WTC11 (cell line): ENCODE results near the gene SLC9A7. TPM values are rescaled to one million over a fixed set of nuclear protein-coding genes. Genes with fewer than 3 reads are reported as not detected.

ENCODE experiments used
- ATAC-seq: fragments of 200-7000 bp; cut with Tn5 transposase; 2 replicates; pipeline ENCODE4 v1.10.0; 2021; ENCODE audit warnings: mild to moderate bottlenecking, moderate library complexity
- CTCF ChIA-PET: fragments of 300-600 bp; sonication (Branson Sonifier 250); formaldehyde crosslinking; loops from one replicate; lab custom pipeline; 2021; ENCODE audit warnings: antibody characterized with exemption; lab: Charles Lee
- POLR2A ChIA-PET: fragments of 350-600 bp; sonication (Branson Sonifier 250); formaldehyde crosslinking; loops from one replicate; lab custom pipeline; 2021; ENCODE audit warnings: antibody characterized with exemption; lab: Charles Lee
- DNase-seq: peaks from one replicate; pipeline ENCODE4 v3.0.0; 2021; ENCODE audit warnings: low spot score
- H3K27ac Mint-ChIP-seq: 2 replicates; pipeline ENCODE4 v1.8.0; 2021; ENCODE audit warnings: mixed read lengths
- H3K27me3 Mint-ChIP-seq: 2 replicates; pipeline ENCODE4 v1.8.0; 2021; ENCODE audit warnings: low read depth, mild to moderate bottlenecking, moderate library complexity, mixed read lengths
- H3K36me3 Mint-ChIP-seq: 2 replicates; pipeline ENCODE4 v1.8.0; 2021; ENCODE audit warnings: mixed read lengths
- H3K4me1 Mint-ChIP-seq: 2 replicates; pipeline ENCODE4 v1.8.0; 2022; ENCODE audit warnings: mixed read lengths
- H3K4me3 Mint-ChIP-seq: 2 replicates; pipeline ENCODE4 v1.8.0; 2021; ENCODE audit warnings: mild to moderate bottlenecking, moderate library complexity, mixed read lengths
- H3K9me3 Mint-ChIP-seq: 2 replicates; pipeline ENCODE4 v1.8.0; 2021; ENCODE audit warnings: mixed read lengths
- ATF6 ChIP-seq: sonication (generic); formaldehyde crosslinking; IDR thresholded peaks from 2 replicates; pipeline ENCODE4 v1.8.1; 2023; ENCODE audit warnings: mild to moderate bottlenecking, missing genetic modification reagents
- CREB1 ChIP-seq: sonication (generic); formaldehyde crosslinking; IDR thresholded peaks from 2 replicates; pipeline ENCODE4 v1.8.0; 2023; ENCODE audit warnings: mild to moderate bottlenecking, missing genetic modification reagents
- EMX1 ChIP-seq: fragments of 250-450 bp; sonication (Bioruptor Pico); IDR thresholded peaks from 2 replicates; pipeline ENCODE4 v1.8.0; 2021; ENCODE audit warnings: mild to moderate bottlenecking
- KAT7 ChIP-seq: sonication (generic); formaldehyde crosslinking; IDR thresholded peaks from 2 replicates; pipeline ENCODE4 v1.8.1; 2023; ENCODE audit warnings: missing genetic modification reagents, mild to moderate bottlenecking, borderline replicate concordance
- MAX ChIP-seq: sonication (generic); formaldehyde crosslinking; IDR thresholded peaks from 2 replicates; pipeline ENCODE4 v1.8.0; 2022; ENCODE audit warnings: mild to moderate bottlenecking, missing genetic modification reagents
- NFE2L1 ChIP-seq: sonication (generic); formaldehyde crosslinking; IDR thresholded peaks from 2 replicates; pipeline ENCODE4 v1.8.1; 2023; ENCODE audit warnings: missing genetic modification reagents
- NFYB ChIP-seq: sonication (generic); formaldehyde crosslinking; conservative IDR thresholded peaks from 2 replicates; pipeline ENCODE4 v1.8.0; 2022; ENCODE audit warnings: low read depth, missing genetic modification reagents
- OVOL2 ChIP-seq: fragments of 250-450 bp; sonication (Bioruptor Pico); IDR thresholded peaks from 2 replicates; pipeline ENCODE4 v1.9.0; 2021; ENCODE audit warnings: mild to moderate bottlenecking, borderline replicate concordance
- PRDM15 ChIP-seq: sonication (generic); formaldehyde crosslinking; IDR thresholded peaks from 2 replicates; pipeline ENCODE4 v1.8.0; 2022; ENCODE audit warnings: missing genetic modification reagents
- RELA ChIP-seq: sonication (generic); formaldehyde crosslinking; IDR thresholded peaks from 2 replicates; pipeline ENCODE4 v1.8.1; 2022; ENCODE audit warnings: missing genetic modification reagents, mild to moderate bottlenecking, borderline replicate concordance
- RORB ChIP-seq: fragments of 250-450 bp; sonication (Bioruptor Pico); IDR thresholded peaks from 2 replicates; pipeline ENCODE4 v1.9.0; 2021; ENCODE audit warnings: mild to moderate bottlenecking
- TEAD4 ChIP-seq: sonication (generic); formaldehyde crosslinking; IDR thresholded peaks from 2 replicates; pipeline ENCODE4 v1.8.0; 2022; ENCODE audit warnings: mild to moderate bottlenecking, missing genetic modification reagents
- ZNF121 ChIP-seq: sonication (generic); formaldehyde crosslinking; IDR thresholded peaks from 2 replicates; pipeline ENCODE4 v1.8.0; 2023; ENCODE audit warnings: missing genetic modification reagents
- ZNF138 ChIP-seq: sonication (generic); formaldehyde crosslinking; conservative IDR thresholded peaks from 2 replicates; pipeline ENCODE4 v1.8.1; 2022; ENCODE audit warnings: mild to moderate bottlenecking, moderate library complexity, missing genetic modification reagents
- ZNF263 ChIP-seq: sonication (generic); formaldehyde crosslinking; IDR thresholded peaks from 2 replicates; pipeline ENCODE4 v1.8.1; 2022; ENCODE audit warnings: low read depth, mild to moderate bottlenecking, moderate library complexity, missing genetic modification reagents
- ZNF317 ChIP-seq: sonication (generic); formaldehyde crosslinking; IDR thresholded peaks from 2 replicates; pipeline ENCODE4 v1.8.1; 2023; ENCODE audit warnings: low read depth, mild to moderate bottlenecking, moderate library complexity, missing genetic modification reagents, borderline replicate concordance
- ZNF416 ChIP-seq: fragments of 250-450 bp; sonication (Bioruptor Pico); IDR thresholded peaks from 2 replicates; pipeline ENCODE4 v1.9.0; 2021; ENCODE audit warnings: mild to moderate bottlenecking, inconsistent platforms
- total RNA-seq: library from RNA; stranded (reverse); gene quantifications from 3 replicates; pipeline ENCODE4 v1.2.3, GENCODE V29; 2021
- TF ChIP-seq, protein P1 (sequence below): sonication (generic); formaldehyde crosslinking; IDR thresholded peaks from 2 replicates; pipeline ENCODE4 v1.8.1; 2023; ENCODE audit warnings: mild to moderate bottlenecking, missing genetic modification reagents
- TF ChIP-seq, protein P2 (sequence below): sonication (generic); formaldehyde crosslinking; IDR thresholded peaks from 2 replicates; pipeline ENCODE4 v1.8.1; 2023; ENCODE audit warnings: mild to moderate bottlenecking, moderate library complexity, missing genetic modification reagents
- TF ChIP-seq, protein P3 (sequence below): fragments of 250-450 bp; sonication (Bioruptor Pico); IDR thresholded peaks from 2 replicates; pipeline ENCODE4 v1.9.0; 2021; ENCODE audit warnings: moderate library complexity, mild to moderate bottlenecking, inconsistent platforms, borderline replicate concordance

The SLC9A7 gene
- total RNA-seq, 1 experiment from 2014 or later = 18.0 TPM

DNA sequence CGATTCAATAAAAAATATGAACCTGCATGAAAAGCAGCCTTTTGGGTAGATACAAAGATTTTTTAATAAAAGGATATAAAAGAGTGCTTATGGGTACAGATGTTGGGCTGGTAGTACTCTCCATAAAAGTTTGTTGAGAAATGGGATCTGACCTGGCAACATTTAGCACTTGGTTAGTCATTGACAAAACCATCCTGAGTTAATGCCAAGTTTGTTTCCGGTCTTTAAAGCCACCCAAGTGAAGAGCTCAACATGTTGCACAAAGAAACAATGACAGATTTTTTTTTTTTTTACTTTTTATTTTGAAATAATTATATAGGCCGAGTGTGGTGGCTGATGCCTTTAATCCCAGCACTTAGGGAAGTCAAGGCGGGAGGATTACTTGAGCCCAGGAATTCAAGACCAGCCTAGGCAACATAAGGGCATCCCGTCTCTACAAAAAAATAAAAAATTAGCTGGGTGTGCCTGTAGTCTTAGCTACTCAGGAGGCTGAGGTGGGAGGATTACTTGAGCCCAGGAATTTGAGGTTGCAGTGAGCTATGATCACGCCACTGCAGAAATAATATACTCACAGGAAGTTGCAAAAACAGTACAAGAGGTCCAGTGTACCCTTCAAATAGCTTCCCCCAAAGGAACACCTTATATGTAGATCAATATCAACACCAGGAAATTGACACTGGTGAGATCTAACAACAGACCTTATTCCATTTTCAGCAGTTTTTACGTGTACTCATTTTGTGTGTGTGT is 168.8 kb downstream of the SLC9A7 start:
- DNase-seq = no peak
- peaks cover 53% of the 10 kb centered on the region for H3K4me1 Mint-ChIP-seq
- ChIA-PET POLR2A (no interaction called here), CTCF (no interaction called here)
- peaks cover 5% of the 10 kb centered on the region; the same call in 1 of the 2 replicates for H3K36me3 Mint-ChIP-seq
- H3K4me3 Mint-ChIP-seq = no peak overlapping the region
- ATAC-seq = no peak
- no peaks in the 10 kb centered on the region for H3K9me3 Mint-ChIP-seq
- H3K27ac Mint-ChIP-seq = no peak overlapping the region
- TF ChIP-seq, protein P1, sequence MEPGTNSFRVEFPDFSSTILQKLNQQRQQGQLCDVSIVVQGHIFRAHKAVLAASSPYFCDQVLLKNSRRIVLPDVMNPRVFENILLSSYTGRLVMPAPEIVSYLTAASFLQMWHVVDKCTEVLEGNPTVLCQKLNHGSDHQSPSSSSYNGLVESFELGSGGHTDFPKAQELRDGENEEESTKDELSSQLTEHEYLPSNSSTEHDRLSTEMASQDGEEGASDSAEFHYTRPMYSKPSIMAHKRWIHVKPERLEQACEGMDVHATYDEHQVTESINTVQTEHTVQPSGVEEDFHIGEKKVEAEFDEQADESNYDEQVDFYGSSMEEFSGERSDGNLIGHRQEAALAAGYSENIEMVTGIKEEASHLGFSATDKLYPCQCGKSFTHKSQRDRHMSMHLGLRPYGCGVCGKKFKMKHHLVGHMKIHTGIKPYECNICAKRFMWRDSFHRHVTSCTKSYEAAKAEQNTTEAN (CRISPR knock-in tag) = no peak
- TF ChIP-seq NFE2L1 (CRISPR knock-in tag) (no peak), KAT7 (no peak), RELA (CRISPR knock-in tag) (no peak), NFYB (CRISPR knock-in tag) (no peak), ZNF121 (CRISPR knock-in tag) (no peak), CREB1 (CRISPR knock-in tag) (no peak), ZNF138 (CRISPR knock-in tag) (no peak), EMX1 (CRISPR knock-in tag) (no peak)
- H3K27me3 Mint-ChIP-seq = no peaks in the 10 kb centered on the region

DNA sequence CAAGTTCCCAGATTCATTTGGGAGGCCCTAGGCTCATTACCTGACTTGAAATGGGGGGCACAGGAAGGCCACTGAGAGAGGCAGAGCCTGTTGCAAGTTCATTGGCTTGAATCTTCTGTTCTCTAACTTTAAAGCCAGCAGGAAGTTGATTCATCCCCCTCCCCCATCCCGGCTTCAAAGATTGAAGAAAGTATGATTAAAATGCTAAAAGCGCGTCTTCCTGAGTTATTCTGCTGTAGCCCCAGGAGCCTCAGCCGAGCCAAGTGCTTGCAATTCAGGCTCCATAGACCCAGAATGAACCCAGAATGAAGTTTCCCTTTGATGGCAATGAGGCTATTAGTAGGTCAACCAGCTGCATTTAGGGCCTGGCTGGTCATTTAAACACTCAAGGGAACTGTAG is 170.7 kb downstream of the SLC9A7 start:
- Mint-ChIP-seq H3K27me3 (no peaks in the 10 kb centered on the region), H3K27ac (peak overlapping the region; percentile 86), H3K36me3 (peaks cover 5% of the 10 kb centered on the region; the same call in 1 of the 2 replicates), H3K4me3 (peak overlapping the region; percentile 49), H3K9me3 (no peaks in the 10 kb centered on the region), H3K4me1 (peaks cover 54% of the 10 kb centered on the region)
- peak; percentile 85 for ATAC-seq
- POLR2A ChIA-PET = no interaction called here
- no peak for TF ChIP-seq ZNF263 (CRISPR knock-in tag)
- no peak for TF ChIP-seq KAT7
- TF ChIP-seq ZNF317 (CRISPR knock-in tag) = no peak
- TF ChIP-seq OVOL2 (CRISPR knock-in tag) = no peak
- no peak for TF ChIP-seq ZNF416 (CRISPR knock-in tag)
- no peak for TF ChIP-seq MAX (CRISPR knock-in tag)
- TF ChIP-seq, protein P1 (CRISPR knock-in tag) = no peak
- TF ChIP-seq, protein P2, sequence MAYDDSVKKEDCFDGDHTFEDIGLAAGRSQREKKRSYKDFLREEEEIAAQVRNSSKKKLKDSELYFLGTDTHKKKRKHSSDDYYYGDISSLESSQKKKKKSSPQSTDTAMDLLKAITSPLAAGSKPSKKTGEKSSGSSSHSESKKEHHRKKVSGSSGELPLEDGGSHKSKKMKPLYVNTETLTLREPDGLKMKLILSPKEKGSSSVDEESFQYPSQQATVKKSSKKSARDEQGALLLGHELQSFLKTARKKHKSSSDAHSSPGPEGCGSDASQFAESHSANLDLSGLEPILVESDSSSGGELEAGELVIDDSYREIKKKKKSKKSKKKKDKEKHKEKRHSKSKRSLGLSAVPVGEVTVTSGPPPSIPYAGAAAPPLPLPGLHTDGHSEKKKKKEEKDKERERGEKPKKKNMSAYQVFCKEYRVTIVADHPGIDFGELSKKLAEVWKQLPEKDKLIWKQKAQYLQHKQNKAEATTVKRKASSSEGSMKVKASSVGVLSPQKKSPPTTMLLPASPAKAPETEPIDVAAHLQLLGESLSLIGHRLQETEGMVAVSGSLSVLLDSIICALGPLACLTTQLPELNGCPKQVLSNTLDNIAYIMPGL (CRISPR knock-in tag) = no peak
- TF ChIP-seq ATF6 = no peak
- TF ChIP-seq RORB (CRISPR knock-in tag) = no peak
- TF ChIP-seq ZNF121 (CRISPR knock-in tag) = no peak
- TF ChIP-seq PRDM15 = no peak
- TF ChIP-seq NFYB (CRISPR knock-in tag) = no peak
- no peak for TF ChIP-seq RELA (CRISPR knock-in tag)
- TF ChIP-seq, protein P3, sequence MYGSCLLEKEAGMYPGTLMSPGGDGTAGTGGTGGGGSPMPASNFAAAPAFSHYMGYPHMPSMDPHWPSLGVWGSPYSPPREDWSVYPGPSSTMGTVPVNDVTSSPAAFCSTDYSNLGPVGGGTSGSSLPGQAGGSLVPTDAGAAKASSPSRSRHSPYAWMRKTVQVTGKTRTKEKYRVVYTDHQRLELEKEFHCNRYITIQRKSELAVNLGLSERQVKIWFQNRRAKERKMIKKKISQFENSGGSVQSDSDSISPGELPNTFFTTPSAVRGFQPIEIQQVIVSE (CRISPR knock-in tag) = no peak
- TF ChIP-seq TEAD4 (CRISPR knock-in tag) = no peak
- CTCF ChIA-PET = interaction anchor here (0.6 to 1.1 kb wide), 3 partner anchors 12 to 179 kb away, joined by 3 to 4 read pairs (median 3); no protein-coding TSS in a partner anchor
- DNase-seq = peak; percentile 13
